CD4-positive, alpha-beta T cell (primary cell): ENCODE results near the gene DECR2. TPM values are rescaled to one million over a fixed set of nuclear protein-coding genes. Genes with fewer than 3 reads are reported as not detected.

Source experiments
- ATAC-seq: fragments of 200-7000 bp; cut with Tn5 transposase; one replicate; pipeline ENCODE4 v1.10.0; 2022; ENCODE audit warnings: mild to moderate bottlenecking; ENCODE audit not compliant: poor library complexity
- CTCF ChIA-PET: fragments of 350-600 bp; sonication (Branson Sonifier 250); formaldehyde crosslinking; loops from one replicate; lab custom pipeline; 2021; ENCODE audit warnings: antibody characterized with exemption, inconsistent platforms; lab: Charles Lee
- POLR2A ChIA-PET: fragments of 350-600 bp; sonication (Branson Sonifier 250); formaldehyde crosslinking; loops from one replicate; lab custom pipeline; 2021; ENCODE audit warnings: antibody characterized with exemption, inconsistent platforms; lab: Charles Lee
- DNase-seq, 14 experiments: peaks; one replicate each; pipeline ENCODE4 v3.0.0-alpha.2; 2013 to 2020; ENCODE audit warnings: mixed read lengths in 2 of 14
- H3K27ac ChIP-seq, 2 donors: one replicate each; pipeline versions ENCODE4 v1.5.1 to v1.7.0; 2013; ENCODE audit warnings: low read length in 2 of 2, low read depth in 1 of 2, mild to moderate bottlenecking in 1 of 2
- H3K27me3 ChIP-seq, 2 experiments: 1 replicate in 1 of 2; 2 replicates in 1 of 2; pipeline versions ENCODE4 v1.6.1 to v1.7.0; 2013; ENCODE audit warnings: low read length in 2 of 2, control low read depth in 1 of 2, mild to moderate bottlenecking in 1 of 2, moderate library complexity in 1 of 2; ENCODE audit not compliant: insufficient read depth in 2 of 2, control insufficient read depth in 1 of 2
- H3K36me3 ChIP-seq: one replicate; pipeline ENCODE4 v1.6.1; 2013; ENCODE audit warnings: low read length, control low read depth; ENCODE audit not compliant: insufficient read depth
- H3K4me1 ChIP-seq: one replicate; pipeline ENCODE4 v1.6.1; 2013; ENCODE audit warnings: low read length, control low read depth; ENCODE audit not compliant: insufficient read depth
- H3K4me3 ChIP-seq: one replicate; pipeline ENCODE4 v1.5.1; 2013; ENCODE audit warnings: mild to moderate bottlenecking, low read length, moderate library complexity
- H3K9me3 ChIP-seq, 2 experiments: 1 replicate in 1 of 2; 2 replicates in 1 of 2; pipeline versions ENCODE4 v1.6.1 to v1.7.0; 2013; ENCODE audit warnings: low read length in 2 of 2, mild to moderate bottlenecking in 2 of 2, control low read depth in 1 of 2, moderate library complexity in 1 of 2; ENCODE audit not compliant: control insufficient read depth in 1 of 2, insufficient read depth in 1 of 2
- H3K27ac Mint-ChIP-seq: one replicate; pipeline ENCODE4 v1.8.0; 2020; ENCODE audit warnings: mixed read lengths
- H3K27me3 Mint-ChIP-seq: one replicate; pipeline ENCODE4 v1.8.0; 2021; ENCODE audit warnings: mixed read lengths
- H3K36me3 Mint-ChIP-seq: one replicate; pipeline ENCODE4 v1.8.0; 2021; ENCODE audit warnings: low read depth, mixed read lengths
- H3K4me1 Mint-ChIP-seq: one replicate; pipeline ENCODE4 v1.8.0; 2021; ENCODE audit warnings: low read depth, mixed read lengths
- H3K4me3 Mint-ChIP-seq: one replicate; pipeline ENCODE4 v1.8.0; 2020; ENCODE audit warnings: mild to moderate bottlenecking, mixed read lengths
- H3K9me3 Mint-ChIP-seq: one replicate; pipeline ENCODE4 v1.8.0; 2020; ENCODE audit warnings: mixed read lengths
- intact Hi-C, 2 experiments: fragments of 100-400 bp; cut with DNase I in 1 of 2; cut with micrococcal nuclease in 1 of 2; formaldehyde crosslinking; loops; one replicate each; pipeline versions ENCODE4 v1.15.1 to v1.9.0; 2023 to 2025; cut with DNase I, micrococcal nuclease
- total RNA-seq, 174 experiments: library from RNA in 2 of 174; stranded (reverse) in 2 of 174; gene quantifications; one replicate each; pipeline ENCODE4 v1.2.3 and lab custom pipeline; 2021 to 2026
- TF ChIP-seq, protein P1 (sequence below): fragments of 200-600 bp; IDR thresholded peaks from one replicate; pipeline ENCODE4 v1.8.0; 2022; ENCODE audit warnings: antibody characterized with exemption, mild to moderate bottlenecking

The DECR2 gene
- total RNA-seq, 2 experiments from 2014 or later = 5.7 to 7.0 TPM

DNA sequence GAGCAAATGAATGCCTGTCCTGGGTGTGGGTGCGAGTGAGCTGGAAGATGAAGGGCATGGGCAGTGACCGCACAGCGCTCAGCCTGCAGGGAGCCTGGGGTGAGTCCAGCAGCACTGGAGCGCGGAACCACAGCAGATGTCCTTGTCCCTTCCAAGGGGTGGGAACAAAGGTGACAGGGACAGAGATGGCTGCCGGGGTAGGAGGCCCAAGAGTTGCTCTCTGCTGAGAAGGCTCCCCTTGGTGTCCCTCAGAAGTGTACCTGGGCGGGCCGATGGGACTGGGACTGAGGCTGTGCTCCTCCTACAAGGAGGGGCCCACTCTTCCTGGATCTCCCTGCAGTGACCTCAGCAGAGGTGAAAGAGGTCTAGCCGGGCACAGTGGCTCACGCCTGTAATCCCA, 12.3 kb upstream of the DECR2 start:
- no peak for DNase-seq
- Histone ChIP-seq H3K4me3 (no peak overlapping the region), H3K9me3 (peaks cover 0 to 11% of the 10 kb centered on the region in 2 experiments), H3K27me3 (no peaks in the 10 kb centered on the region), H3K4me1 (peaks cover 8% of the 10 kb centered on the region), H3K27ac (no peak overlapping the region), H3K36me3 (no peaks in the 10 kb centered on the region)
- intact Hi-C loops = no loop called here
- POLR2A ChIA-PET = no interaction called here
- no peak overlapping the region for H3K27ac Mint-ChIP-seq
- H3K9me3 Mint-ChIP-seq = no peaks in the 10 kb centered on the region
- no peaks in the 10 kb centered on the region for H3K36me3 Mint-ChIP-seq
- ATAC-seq = no peak
- TF ChIP-seq, protein P1, sequence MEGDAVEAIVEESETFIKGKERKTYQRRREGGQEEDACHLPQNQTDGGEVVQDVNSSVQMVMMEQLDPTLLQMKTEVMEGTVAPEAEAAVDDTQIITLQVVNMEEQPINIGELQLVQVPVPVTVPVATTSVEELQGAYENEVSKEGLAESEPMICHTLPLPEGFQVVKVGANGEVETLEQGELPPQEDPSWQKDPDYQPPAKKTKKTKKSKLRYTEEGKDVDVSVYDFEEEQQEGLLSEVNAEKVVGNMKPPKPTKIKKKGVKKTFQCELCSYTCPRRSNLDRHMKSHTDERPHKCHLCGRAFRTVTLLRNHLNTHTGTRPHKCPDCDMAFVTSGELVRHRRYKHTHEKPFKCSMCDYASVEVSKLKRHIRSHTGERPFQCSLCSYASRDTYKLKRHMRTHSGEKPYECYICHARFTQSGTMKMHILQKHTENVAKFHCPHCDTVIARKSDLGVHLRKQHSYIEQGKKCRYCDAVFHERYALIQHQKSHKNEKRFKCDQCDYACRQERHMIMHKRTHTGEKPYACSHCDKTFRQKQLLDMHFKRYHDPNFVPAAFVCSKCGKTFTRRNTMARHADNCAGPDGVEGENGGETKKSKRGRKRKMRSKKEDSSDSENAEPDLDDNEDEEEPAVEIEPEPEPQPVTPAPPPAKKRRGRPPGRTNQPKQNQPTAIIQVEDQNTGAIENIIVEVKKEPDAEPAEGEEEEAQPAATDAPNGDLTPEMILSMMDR = no peak
- CTCF ChIA-PET = no interaction called here
- no peaks in the 10 kb centered on the region for H3K27me3 Mint-ChIP-seq
- peaks cover 5% of the 10 kb centered on the region for H3K4me1 Mint-ChIP-seq
- H3K4me3 Mint-ChIP-seq = no peak overlapping the region

- ChIA-PET POLR2A (interaction anchor here (0.6 to 1.4 kb wide), 5 partner anchors 8 to 96 kb away, joined by 3 to 4 read pairs (median 3); partner anchors contain the start of genes DECR2 and RAB11FIP3), CTCF (interaction anchor here (0.5 to 2.0 kb wide), 6 partner anchors 9 to 270 kb away, joined by 4 to 22 read pairs (median 6); partner anchors contain the start of genes DECR2 and RAB11FIP3)
- peaks cover 15% of the 10 kb centered on the region for H3K4me1 Mint-ChIP-seq
- intact Hi-C loops = loop anchor here (2.0 kb wide), 1 partner anchor 95 kb away; no protein-coding TSS in a partner anchor
- peak overlapping the region; percentile 39 for H3K4me3 Mint-ChIP-seq
- Histone ChIP-seq H3K9me3 (peaks cover 0 to 11% of the 10 kb centered on the region in 2 experiments), H3K27me3 (no peaks in the 10 kb centered on the region), H3K36me3 (no peaks in the 10 kb centered on the region), H3K4me1 (peaks cover 14% of the 10 kb centered on the region), H3K4me3 (no peak overlapping the region), H3K27ac (no peak overlapping the region)
- no peaks in the 10 kb centered on the region for H3K36me3 Mint-ChIP-seq
- H3K9me3 Mint-ChIP-seq = no peaks in the 10 kb centered on the region
- ATAC-seq (peak; percentile 92), DNase-seq (peak; percentile 60 to 84 (median 70))
- TF ChIP-seq, protein P1 = peak; percentile 51
- H3K27ac Mint-ChIP-seq = peak overlapping the region; percentile 57
- H3K27me3 Mint-ChIP-seq = no peaks in the 10 kb centered on the region
Measured at GRCh38 chr16:391885-392335, 9.8 kb upstream of the DECR2 start.

GRCh38 chr16:392450-393030, 9.1 kb upstream of the DECR2 start:
- intact Hi-C loops = loop anchor here (2.0 kb wide), 1 partner anchor 94 kb away; no protein-coding TSS in a partner anchor
- Histone ChIP-seq H3K9me3 (peaks cover 0 to 11% of the 10 kb centered on the region in 2 experiments), H3K36me3 (no peaks in the 10 kb centered on the region), H3K4me3 (no peak overlapping the region), H3K27ac (no peak overlapping the region), H3K27me3 (no peaks in the 10 kb centered on the region), H3K4me1 (peaks cover 14% of the 10 kb centered on the region)
- CTCF ChIA-PET = interaction anchor here (0.5 to 2.0 kb wide), 6 partner anchors 9 to 269 kb away, joined by 4 to 22 read pairs (median 6); partner anchors contain the start of genes DECR2 and RAB11FIP3
- H3K27ac Mint-ChIP-seq = no peak overlapping the region
- H3K4me1 Mint-ChIP-seq = peaks cover 16% of the 10 kb centered on the region
- no peaks in the 10 kb centered on the region for H3K36me3 Mint-ChIP-seq
- TF ChIP-seq, protein P1 = no peak
- H3K9me3 Mint-ChIP-seq = no peaks in the 10 kb centered on the region
- POLR2A ChIA-PET = interaction anchor here (0.6 to 1.4 kb wide), 4 partner anchors 9 to 95 kb away, joined by 3 to 4 read pairs (median 4); partner anchors contain the start of gene DECR2
- H3K4me3 Mint-ChIP-seq = peak overlapping the region; percentile 30
- ATAC-seq (no peak), DNase-seq (peak in 2 of 14 experiments; percentile 37 to 56)
- H3K27me3 Mint-ChIP-seq = no peaks in the 10 kb centered on the region
